Stimulated activated naive CD4-positive, alpha-beta T cell treated with Interleukin-2 at 50 U/mL for 16 hours (primary cell): Measurements from ENCODE around the gene NAXD.
"Not testable (repeated sequence)": the region's sequence is repeated elsewhere in the genome, so short reads cannot be mapped to it uniquely, and the experiment has no call there.

Source experiments
- DNase-seq: peaks from one replicate; lab custom pipeline; 2025; lab: John Stamatoyannopoulos, UW

NAXD gene

GRCh38 chr13:110628477-110628793 is 13.1 kb downstream of the NAXD start:
- no peak for DNase-seq

GRCh38 chr13:110628952-110629701 is 13.8 kb downstream of the NAXD start:
- DNase-seq: no peak

DNA sequence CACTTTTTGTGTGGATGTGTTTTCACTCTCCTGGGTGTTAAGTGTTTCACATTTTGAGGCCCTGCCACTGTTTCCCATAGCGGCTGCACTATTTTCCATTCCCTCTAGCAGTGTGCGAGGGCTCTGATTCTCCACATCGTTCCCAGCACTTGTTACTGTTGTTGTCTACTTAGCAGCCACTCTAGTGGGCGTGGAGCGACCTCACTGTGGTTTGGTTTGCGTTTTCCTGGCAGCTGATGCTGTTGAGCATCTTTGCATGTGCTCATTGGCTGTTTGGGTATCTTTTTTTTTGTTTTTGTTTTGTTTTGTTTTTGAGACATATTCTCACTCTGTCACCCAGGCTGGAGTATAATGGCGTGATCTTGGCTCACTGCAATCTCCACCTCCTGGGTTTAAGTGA is 14.4 kb downstream of the NAXD start:
- DNase-seq: peak; percentile 22

DNA sequence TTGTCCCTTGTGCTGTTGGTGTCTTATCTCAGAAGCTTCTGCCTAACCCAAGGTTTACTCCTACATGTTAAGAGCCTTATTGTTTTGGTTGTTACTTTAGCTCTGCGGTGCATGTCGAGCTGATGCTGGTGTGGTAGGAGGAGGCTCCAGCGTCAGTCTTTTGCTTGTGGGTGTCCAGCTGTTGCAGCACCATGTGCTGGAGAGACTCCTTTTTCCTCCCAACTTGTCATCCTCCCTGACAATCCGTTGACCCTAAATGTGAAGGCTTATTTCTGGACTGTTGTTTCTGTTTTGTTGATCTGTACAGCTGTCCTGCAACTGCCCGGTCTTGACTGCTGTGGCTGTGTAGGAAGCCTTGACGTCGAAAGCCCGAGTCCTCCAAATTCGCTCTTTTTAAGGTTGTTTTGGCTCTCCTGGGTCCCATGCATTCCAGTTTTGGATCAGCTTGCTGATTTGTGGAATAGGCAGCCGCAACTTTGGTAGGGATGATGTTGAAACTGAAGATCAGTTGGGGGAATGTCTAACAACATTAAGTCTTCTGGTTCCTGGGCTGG is 15.3 kb downstream of the NAXD start:
- DNase-seq: no peak

DNA sequence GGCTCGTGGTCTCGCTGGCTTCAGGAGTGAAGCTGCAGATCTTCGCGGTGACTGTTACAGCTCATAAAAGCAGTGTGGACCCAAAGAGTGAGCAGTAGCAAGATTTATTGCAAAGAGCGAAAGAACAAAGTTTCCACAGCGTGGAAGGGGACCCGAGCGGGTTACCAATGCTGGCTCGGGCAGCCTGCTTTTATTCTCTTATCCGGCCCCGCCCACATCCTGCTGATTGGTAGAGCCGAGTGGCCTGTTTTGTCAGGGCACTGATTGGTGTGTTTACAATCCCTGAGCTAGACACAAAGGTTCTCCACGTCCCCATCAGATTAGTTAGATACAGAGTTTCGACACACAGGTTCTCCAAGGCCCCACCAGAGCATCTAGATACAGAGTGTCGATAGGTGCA is 16.9 kb downstream of the NAXD start:
- not testable (repeated sequence) for DNase-seq

DNA sequence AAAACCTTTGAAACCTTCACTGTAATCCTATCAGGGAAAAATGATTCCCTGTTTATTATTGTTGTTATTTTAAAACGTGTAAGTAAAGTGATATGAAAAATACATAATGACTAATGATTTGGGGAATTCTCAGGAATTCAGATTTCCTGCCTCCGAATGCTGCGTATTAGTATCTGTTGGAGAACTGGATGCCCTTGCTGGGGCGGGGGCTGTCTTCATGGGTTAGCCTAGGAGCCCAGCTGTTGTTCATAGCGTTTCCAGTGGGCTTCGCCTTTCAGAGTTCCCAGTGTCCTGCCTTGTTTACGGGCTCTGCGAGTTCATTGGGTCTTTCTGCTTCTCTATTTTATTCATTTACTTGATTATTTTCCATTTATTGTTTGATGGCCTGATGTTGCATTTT is 18.4 kb downstream of the NAXD start:
- DNase-seq: no peak

GRCh38 chr13:110634558-110634957 is 19.2 kb downstream of the NAXD start:
- DNase-seq: no peak

GRCh38 chr13:110635405-110636002 is 20.2 kb downstream of the NAXD start:
- no peak for DNase-seq

DNA sequence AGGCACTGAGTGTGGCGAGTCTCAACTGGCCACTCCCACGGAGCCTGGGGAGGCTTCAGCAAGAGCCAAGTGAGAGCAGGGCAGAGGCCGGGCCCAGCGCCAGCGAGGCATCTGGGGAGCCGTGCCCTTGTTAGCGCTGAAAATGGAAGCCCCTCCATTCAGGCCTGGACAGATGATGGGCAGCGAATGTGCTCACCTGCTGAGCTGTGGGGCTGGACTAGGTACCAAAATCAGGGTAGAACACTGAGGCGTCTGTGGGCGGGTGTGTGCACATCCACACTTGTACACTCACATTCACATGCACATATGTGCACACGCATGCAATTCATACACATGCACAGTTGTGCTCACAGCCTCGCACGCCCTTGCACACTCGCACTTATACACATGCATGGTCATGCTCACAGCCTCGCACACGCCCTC is 20.7 kb downstream of the NAXD start:
- no peak for DNase-seq

DNA sequence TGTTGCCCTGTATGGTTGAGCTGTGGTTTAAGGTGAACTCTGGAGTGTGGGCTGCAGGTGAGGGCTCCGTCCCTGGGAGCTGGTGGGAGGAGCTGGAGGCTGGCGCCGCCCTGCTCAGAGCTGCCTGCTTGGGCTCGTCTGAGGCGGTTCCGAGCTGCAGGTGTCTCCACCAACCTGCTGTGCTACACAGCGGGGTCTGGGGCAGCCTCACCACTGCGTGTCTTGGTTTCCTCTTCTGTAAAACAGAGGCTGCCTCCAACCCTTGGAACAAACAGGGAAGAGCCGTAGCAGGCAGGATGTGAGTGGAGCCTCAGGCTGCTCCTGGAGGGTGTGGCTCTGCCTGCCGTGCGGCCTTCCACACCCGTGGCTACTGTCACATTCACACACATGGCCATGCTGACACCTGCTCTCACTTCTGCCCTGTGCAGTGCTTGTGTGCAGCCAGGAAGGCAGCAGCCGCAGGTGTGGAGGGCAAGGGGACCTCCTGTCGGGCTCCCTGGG is 21.4 kb downstream of the NAXD start:
- DNase-seq: no peak

DNA sequence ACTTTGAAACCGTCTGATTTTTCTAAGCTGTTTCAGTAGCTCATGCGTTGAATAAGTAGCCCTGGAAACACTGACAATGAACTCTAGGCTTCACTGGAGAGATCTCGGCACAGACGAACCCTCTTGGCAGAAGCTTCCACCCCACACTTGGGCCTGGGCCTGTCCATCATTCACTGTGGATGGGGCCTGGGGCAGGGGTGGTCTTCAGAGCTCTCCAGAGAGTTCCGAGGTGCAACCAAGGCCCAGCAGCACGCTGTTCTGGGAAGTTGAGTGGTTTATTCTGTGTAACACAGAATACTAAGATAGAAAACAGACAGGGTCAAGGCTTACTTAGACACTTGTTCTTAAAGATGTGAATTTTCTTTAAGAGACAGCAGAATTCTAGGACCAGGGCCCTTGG is 21.9 kb downstream of the NAXD start:
- DNase-seq: no peak

GRCh38 chr13:110637747-110638146 is 22.4 kb downstream of the NAXD start:
- no peak for DNase-seq

GRCh38 chr13:110638257-110638656 is 22.9 kb downstream of the NAXD start:
- DNase-seq: no peak

DNA sequence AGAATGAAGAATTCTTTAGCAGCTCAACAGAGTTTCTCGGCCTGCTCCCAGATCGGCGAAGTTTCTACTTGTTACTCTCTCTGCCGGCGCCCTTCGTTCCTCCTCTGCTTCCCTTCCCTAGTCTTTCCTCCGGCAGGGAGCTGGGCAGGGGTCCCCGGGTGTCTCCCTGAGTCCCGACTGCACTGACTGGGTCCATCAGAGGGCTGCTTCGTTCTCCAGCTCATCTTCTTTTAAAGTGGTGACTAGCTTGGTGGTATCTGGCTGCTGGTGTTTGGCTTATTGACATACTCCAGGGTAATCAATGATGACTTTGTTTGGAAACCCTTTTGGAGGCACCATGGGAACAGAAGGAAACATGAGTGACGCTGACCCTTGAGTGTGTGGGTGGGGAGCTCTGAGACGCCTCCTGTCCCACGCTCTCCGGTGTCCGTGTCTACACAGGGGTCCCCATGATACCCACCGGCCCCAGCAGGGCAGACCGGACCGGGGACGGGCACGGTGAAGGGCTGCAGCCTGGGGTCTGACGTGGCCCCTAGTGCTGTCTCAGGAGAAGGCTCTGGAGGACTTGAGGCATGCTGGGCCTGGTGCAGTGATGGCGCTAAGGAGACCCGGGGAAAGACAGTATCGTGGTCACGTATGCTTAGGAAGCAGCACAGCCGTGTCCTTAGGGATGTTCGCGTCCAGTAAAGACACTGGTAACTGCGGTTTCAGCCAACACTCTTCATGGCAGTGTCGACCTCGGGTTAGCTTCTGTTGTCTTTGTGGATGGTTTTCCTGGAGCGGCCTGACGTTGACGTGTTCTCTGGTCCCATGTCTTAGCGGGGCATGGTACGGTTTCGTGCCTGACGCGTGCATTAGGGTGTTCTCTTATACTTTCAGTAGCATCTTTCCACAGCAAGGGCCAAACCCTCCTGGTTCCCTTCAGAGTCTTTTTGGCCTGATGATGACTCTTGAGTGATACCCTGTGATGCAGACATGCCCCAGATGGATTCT is 23.8 kb downstream of the NAXD start:
- DNase-seq: no peak

DNA sequence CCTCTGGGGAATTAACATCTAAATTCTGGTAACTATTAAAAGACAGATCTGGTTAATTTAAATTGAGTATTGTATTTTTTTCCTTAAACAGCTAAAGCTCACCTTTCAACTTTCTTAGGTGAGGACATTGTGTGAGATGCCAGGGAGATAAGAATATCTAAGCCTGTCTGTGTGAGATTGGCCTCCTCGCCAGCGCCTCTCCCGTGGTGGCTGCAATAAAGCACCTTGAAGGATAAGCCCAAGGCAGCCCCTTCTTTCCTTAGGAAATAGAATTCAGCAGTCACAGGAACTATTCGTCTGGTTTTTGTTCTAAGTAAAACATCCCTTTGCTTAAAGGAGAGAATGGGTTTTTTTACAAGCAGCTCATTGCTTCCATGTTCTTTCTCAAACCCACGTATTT is 24.6 kb downstream of the NAXD start:
- no peak for DNase-seq

GRCh38 chr13:110640591-110641029 is 25.3 kb downstream of the NAXD start:
- no peak for DNase-seq

DNA sequence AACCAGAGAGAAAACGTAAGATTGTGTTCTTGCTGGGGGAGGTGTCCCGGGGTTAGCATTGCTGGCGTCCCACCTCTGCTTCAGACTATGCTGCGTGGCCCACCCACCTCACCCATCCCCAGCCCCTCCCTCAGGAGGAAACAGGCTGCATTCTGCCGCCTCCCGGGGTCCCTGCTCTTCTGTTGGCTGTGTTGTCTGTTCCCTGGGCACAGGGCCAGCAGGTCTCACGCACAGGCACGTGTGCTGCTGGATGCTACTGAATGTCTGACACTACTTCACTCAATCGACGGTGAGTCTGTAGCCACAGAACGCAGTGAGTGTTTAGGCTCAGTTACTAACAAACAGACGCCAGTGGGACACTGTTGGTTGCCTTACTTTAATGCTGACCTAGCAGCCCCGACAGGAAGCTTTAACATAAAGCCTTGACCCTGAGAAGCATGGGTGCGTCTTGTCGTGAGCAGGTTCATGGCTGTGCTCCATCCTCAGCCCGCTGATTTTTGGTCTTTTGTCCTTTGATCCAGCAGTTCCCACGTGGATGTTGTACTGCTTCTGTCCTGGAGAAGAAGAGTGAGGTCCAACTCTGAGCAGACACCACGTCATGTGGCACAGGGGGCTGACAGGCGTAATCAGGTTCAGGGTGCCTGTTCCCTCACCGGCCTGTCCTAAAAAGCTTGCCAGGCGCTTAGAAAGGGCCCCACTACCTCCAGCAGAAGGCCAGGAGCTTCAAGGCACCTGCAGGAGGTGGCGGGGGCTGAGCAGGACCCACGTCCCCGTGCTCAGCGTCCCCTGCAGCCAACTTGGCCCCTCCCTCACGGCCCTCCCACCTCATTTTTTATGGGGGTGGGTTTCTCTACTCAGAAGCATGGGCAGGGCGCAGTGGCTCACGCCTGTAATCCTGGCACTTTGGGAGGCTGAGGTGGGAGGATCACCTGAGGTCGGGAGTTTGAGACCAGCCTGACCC is 26.0 kb downstream of the NAXD start:
- DNase-seq: no peak

DNA sequence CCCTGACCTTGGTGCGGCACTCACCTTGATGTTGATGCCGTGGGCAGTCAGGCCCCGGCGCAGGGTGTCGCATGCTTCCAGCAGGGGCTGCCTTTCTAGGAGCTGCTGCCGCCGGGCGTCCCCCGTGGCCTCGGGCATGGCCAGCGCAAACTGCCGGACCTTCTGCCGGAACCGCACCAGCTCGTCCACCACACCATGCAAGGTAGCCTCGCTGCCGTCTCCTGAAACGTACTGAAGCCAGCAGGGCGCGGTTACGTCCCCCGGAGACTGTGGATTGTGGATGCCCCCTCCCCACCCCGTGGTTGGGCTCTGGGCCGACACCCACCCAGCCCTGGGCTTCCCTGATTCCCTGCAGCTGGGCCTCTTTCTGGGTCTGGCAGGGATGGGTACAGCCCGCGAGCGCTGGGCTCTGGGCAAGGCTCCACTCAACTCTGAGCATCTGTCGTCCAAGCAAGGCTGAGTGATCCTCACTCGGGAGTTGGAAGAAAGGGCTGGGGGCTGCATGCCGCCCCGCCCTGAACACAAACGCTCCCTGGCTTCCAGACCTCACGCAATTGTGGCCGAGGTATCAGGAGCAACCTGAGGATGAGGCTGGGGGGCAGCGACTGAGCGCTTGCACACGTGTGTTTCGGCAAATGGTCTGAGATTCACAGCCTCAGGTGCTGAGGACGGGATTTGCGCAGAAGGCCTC is 27.1 kb downstream of the NAXD start:
- DNase-seq: no peak

GRCh38 chr13:110643324-110643723 is 28.0 kb downstream of the NAXD start:
- DNase-seq: no peak

GRCh38 chr13:110643768-110644421 is 28.6 kb downstream of the NAXD start:
- no peak for DNase-seq
